SJSA1 (cell line): ENCODE results near the gene KLC1. TPM values are rescaled to one million over a fixed set of nuclear protein-coding genes. Genes with fewer than 3 reads are reported as not detected.
"Not testable (repeated sequence)": the region's sequence is repeated elsewhere in the genome, so short reads cannot be mapped to it uniquely, and the experiment has no call there.

ENCODE experiments used
- DNase-seq, 2 experiments: peaks; one replicate each; pipeline ENCODE4 v3.0.0-alpha.2; 2015 to 2020; ENCODE audit warnings: low spot score in 2 of 2, low read depth in 1 of 2
- H3K27ac ChIP-seq: fragments of 250-450 bp; sonication (Bioruptor Pico); 2 replicates; pipeline ENCODE4 v1.5.1; 2020; ENCODE audit warnings: mild to moderate bottlenecking, moderate library complexity
- H3K27me3 ChIP-seq: fragments of 250-450 bp; sonication (Bioruptor Pico); replicated peaks from 2 replicates; pipeline ENCODE4 v1.5.1; 2020; ENCODE audit warnings: mild to moderate bottlenecking, moderate library complexity
- H3K36me3 ChIP-seq: fragments of 250-450 bp; sonication (Bioruptor Pico); 2 replicates; pipeline ENCODE4 v1.5.1; 2020; ENCODE audit warnings: mild to moderate bottlenecking
- H3K4me1 ChIP-seq: fragments of 250-450 bp; sonication (Bioruptor Pico); replicated peaks from 2 replicates; pipeline ENCODE4 v1.6.1; 2021; ENCODE audit warnings: mild to moderate bottlenecking
- H3K4me3 ChIP-seq: fragments of 250-450 bp; sonication (Bioruptor Pico); 2 replicates; pipeline ENCODE4 v1.5.1; 2020; ENCODE audit warnings: mild to moderate bottlenecking
- H3K9me3 ChIP-seq: fragments of 250-450 bp; sonication (Bioruptor Pico); replicated peaks from 2 replicates; pipeline ENCODE4 v1.5.1; 2020; ENCODE audit warnings: mild to moderate bottlenecking
- total RNA-seq: library from RNA; depleted of rRNA; stranded (reverse); fragments of >200 nt; shearing (Covaris generic); gene quantifications from 2 replicates; pipeline ENCODE4 v1.2.3, GENCODE V29; 2014; rRNA removed

Gene KLC1
- 117 and 196 TPM in 2 replicates for total RNA-seq

- Histone ChIP-seq H3K9me3 (no peaks in the 10 kb centered on the region), H3K36me3 (peaks cover 40% of the 10 kb centered on the region), H3K4me3 (peak within 1 kb of the TSS; percentile 98), H3K27ac (peak within 1 kb of the TSS; percentile 92), H3K27me3 (no peaks in the 10 kb centered on the region), H3K4me1 (peaks cover 43% of the 10 kb centered on the region)
- peak; percentile 78 to 83 for DNase-seq
Observed at GRCh38 chr14:103628684-103629502, at the start of gene KLC1. KLC1 (plus strand) TSS chr14:103629211; CDS start chr14:103654565, 25,354 bp downstream.

- no peak for DNase-seq
- H3K4me1 ChIP-seq: peaks cover 7% of the 10 kb centered on the region
- H3K36me3 ChIP-seq: peaks cover 27% of the 10 kb centered on the region
- no peak overlapping the region for H3K27ac ChIP-seq
- no peaks in the 10 kb centered on the region for H3K9me3 ChIP-seq
- H3K27me3 ChIP-seq: no peaks in the 10 kb centered on the region
- H3K4me3 ChIP-seq: no peak overlapping the region
Observed at GRCh38 chr14:103581206-103581605, 47.8 kb upstream of the KLC1 start.

GRCh38 chr14:103581954-103582703 lies 46.9 kb upstream of the KLC1 start:
- no peak overlapping the region for H3K27ac ChIP-seq
- H3K4me1 ChIP-seq: no peaks in the 10 kb centered on the region; the same call in 1 of the 2 replicates
- peaks cover 19% of the 10 kb centered on the region for H3K36me3 ChIP-seq

GRCh38 chr14:103584326-103584915 lies 44.6 kb upstream of the KLC1 start:
- Histone ChIP-seq H3K9me3 (no peaks in the 10 kb centered on the region), H3K4me1 (no peaks in the 10 kb centered on the region), H3K27me3 (no peaks in the 10 kb centered on the region), H3K4me3 (no peak overlapping the region), H3K27ac (no peak overlapping the region), H3K36me3 (peaks cover 6% of the 10 kb centered on the region; the same call in 1 of the 2 replicates)
- DNase-seq: no peak

More at GRCh38 chr14:103581954-103582703, 46.9 kb upstream of the KLC1 start:
- H3K9me3 ChIP-seq: no peaks in the 10 kb centered on the region
- DNase-seq: no peak
- H3K27me3 ChIP-seq: no peaks in the 10 kb centered on the region
- no peak overlapping the region for H3K4me3 ChIP-seq

- Histone ChIP-seq H3K27ac (no peak overlapping the region), H3K36me3 (peaks cover 5% of the 10 kb centered on the region; the same call in 1 of the 2 replicates), H3K4me3 (no peak overlapping the region), H3K27me3 (no peaks in the 10 kb centered on the region), H3K4me1 (no peaks in the 10 kb centered on the region), H3K9me3 (no peaks in the 10 kb centered on the region)
- DNase-seq: no peak
Observed at GRCh38 chr14:103593577-103593976, 35.4 kb upstream of the KLC1 start.

- no peak for DNase-seq
- peaks cover 5% of the 10 kb centered on the region; the same call in 1 of the 2 replicates for H3K36me3 ChIP-seq
Observed at GRCh38 chr14:103594265-103594664, 34.7 kb upstream of the KLC1 start.

GRCh38 chr14:103597623-103598377 lies 31.2 kb upstream of the KLC1 start:
- no peaks in the 10 kb centered on the region for H3K36me3 ChIP-seq
- no peaks in the 10 kb centered on the region for H3K4me1 ChIP-seq
- peak; percentile 6 to 66 for DNase-seq

More at GRCh38 chr14:103594265-103594664, 34.7 kb upstream of the KLC1 start:
- Histone ChIP-seq H3K9me3 (no peaks in the 10 kb centered on the region), H3K4me3 (no peak overlapping the region), H3K4me1 (no peaks in the 10 kb centered on the region), H3K27ac (no peak overlapping the region), H3K27me3 (no peaks in the 10 kb centered on the region)

GRCh38 chr14:103600503-103600902 lies 28.5 kb upstream of the KLC1 start:
- no peaks in the 10 kb centered on the region for H3K27me3 ChIP-seq
- no peak for DNase-seq
- no peaks in the 10 kb centered on the region for H3K9me3 ChIP-seq
- H3K36me3 ChIP-seq: no peaks in the 10 kb centered on the region
- no peak overlapping the region for H3K27ac ChIP-seq
- H3K4me3 ChIP-seq: no peak overlapping the region
- H3K4me1 ChIP-seq: no peaks in the 10 kb centered on the region

More at GRCh38 chr14:103597623-103598377, 31.2 kb upstream of the KLC1 start:
- no peak overlapping the region for H3K4me3 ChIP-seq
- H3K27ac ChIP-seq: no peak overlapping the region
- H3K27me3 ChIP-seq: no peaks in the 10 kb centered on the region
- no peaks in the 10 kb centered on the region for H3K9me3 ChIP-seq

- no peaks in the 10 kb centered on the region for H3K27me3 ChIP-seq
- peaks cover 12% of the 10 kb centered on the region for H3K4me1 ChIP-seq
- no peak overlapping the region for H3K4me3 ChIP-seq
- H3K36me3 ChIP-seq: no peaks in the 10 kb centered on the region
- no peaks in the 10 kb centered on the region for H3K9me3 ChIP-seq
- no peak for DNase-seq
- H3K27ac ChIP-seq: no peak overlapping the region
Observed at GRCh38 chr14:103604620-103605019, 24.4 kb upstream of the KLC1 start.

GRCh38 chr14:103606963-103607668 lies 21.9 kb upstream of the KLC1 start:
- Histone ChIP-seq H3K4me1 (peaks cover 12% of the 10 kb centered on the region), H3K9me3 (peaks cover 5% of the 10 kb centered on the region), H3K4me3 (no peak overlapping the region), H3K36me3 (no peaks in the 10 kb centered on the region), H3K27me3 (no peaks in the 10 kb centered on the region), H3K27ac (no peak overlapping the region)
- DNase-seq: peak; percentile 53 to 64

- Histone ChIP-seq H3K4me3 (no peak overlapping the region), H3K36me3 (no peaks in the 10 kb centered on the region), H3K9me3 (peaks cover 5% of the 10 kb centered on the region), H3K27ac (no peak overlapping the region), H3K27me3 (no peaks in the 10 kb centered on the region), H3K4me1 (peaks cover 12% of the 10 kb centered on the region)
- no peak for DNase-seq
Observed at GRCh38 chr14:103607822-103608221, 21.2 kb upstream of the KLC1 start.

GRCh38 chr14:103609081-103609480 lies 19.9 kb upstream of the KLC1 start:
- H3K27me3 ChIP-seq, H3K36me3 ChIP-seq, H3K9me3 ChIP-seq, H3K4me3 ChIP-seq, H3K27ac ChIP-seq, DNase-seq: not testable (repeated sequence)
- peaks cover 12% of the 10 kb centered on the region for H3K4me1 ChIP-seq

- no peaks in the 10 kb centered on the region for H3K36me3 ChIP-seq
- H3K9me3 ChIP-seq: peaks cover 5% of the 10 kb centered on the region
- H3K4me3 ChIP-seq: no peak overlapping the region
- peaks cover 12% of the 10 kb centered on the region for H3K4me1 ChIP-seq
- no peaks in the 10 kb centered on the region for H3K27me3 ChIP-seq
- no peak for DNase-seq
- H3K27ac ChIP-seq: no peak overlapping the region
Observed at GRCh38 chr14:103611215-103611614, 17.8 kb upstream of the KLC1 start.
